HL-60 (cell line): ENCODE data around the gene KDR.

Experiments
- DNase-seq, 2 experiments: peaks; one replicate each; pipeline ENCODE4 v3.0.0-alpha.2; 2010 to 2020; ENCODE audit warnings: low read depth in 1 of 2, low spot score in 1 of 2
- H3K27ac ChIP-seq: fragments of 250-450 bp; sonication (Bioruptor Pico); replicated peaks from 2 replicates; pipeline ENCODE4 v1.5.1; 2020; ENCODE audit warnings: mild to moderate bottlenecking, moderate library complexity
- H3K27me3 ChIP-seq: fragments of 250-450 bp; sonication (Bioruptor Pico); 2 replicates; pipeline ENCODE4 v1.5.1; 2021; ENCODE audit warnings: mild to moderate bottlenecking, moderate library complexity; ENCODE audit not compliant: insufficient read depth, poor library complexity, severe bottlenecking
- H3K4me3 ChIP-seq: replicated peaks from 2 replicates; pipeline ENCODE4 v1.5.1; 2011; ENCODE audit warnings: mild to moderate bottlenecking, control low read depth, low read length; ENCODE audit not compliant: insufficient read depth
- CTCF ChIP-seq: IDR thresholded peaks from one replicate; pipeline ENCODE4 v1.5.1; 2011; ENCODE audit warnings: low read length, control low read depth, inconsistent platforms; ENCODE audit not compliant: insufficient read depth
- GABPA ChIP-seq: IDR thresholded peaks from 2 replicates; pipeline ENCODE4 v1.6.1; 2012; ENCODE audit warnings: low read depth
- POLR2AphosphoS5 ChIP-seq: IDR thresholded peaks from 2 replicates; pipeline ENCODE4 v1.6.1; 2012; ENCODE audit warnings: low read depth
- REST ChIP-seq: IDR thresholded peaks from 2 replicates; pipeline ENCODE4 v1.6.1; 2012; ENCODE audit warnings: low read depth; ENCODE audit not compliant: insufficient replicate concordance
- SPI1 ChIP-seq: IDR thresholded peaks from 2 replicates; pipeline ENCODE4 v1.6.1; 2012; ENCODE audit warnings: low read depth, mild to moderate bottlenecking, borderline replicate concordance

Gene KDR

GRCh38 chr4:55092504-55092903 is 32.9 kb downstream of the KDR start:
- no peak for TF ChIP-seq GABPA
- TF ChIP-seq SPI1: no peak
- peak; percentile 57 for TF ChIP-seq REST
- Histone ChIP-seq H3K4me3 (no peak overlapping the region), H3K27me3 (no peaks in the 10 kb centered on the region), H3K27ac (no peak overlapping the region)
- no peak for DNase-seq

- no peak for TF ChIP-seq REST
- no peak for TF ChIP-seq POLR2AphosphoS5
- no peak for TF ChIP-seq CTCF
- TF ChIP-seq GABPA: no peak
- TF ChIP-seq SPI1: no peak
- Histone ChIP-seq H3K27me3 (no peaks in the 10 kb centered on the region), H3K4me3 (no peak overlapping the region), H3K27ac (no peak overlapping the region)
- DNase-seq: no peak
Measured at GRCh38 chr4:55089916-55090315, 35.5 kb downstream of the KDR start.

- Histone ChIP-seq H3K4me3 (no peak overlapping the region), H3K27me3 (no peaks in the 10 kb centered on the region), H3K27ac (no peak overlapping the region)
- no peak for TF ChIP-seq GABPA
- TF ChIP-seq SPI1: no peak
- no peak for TF ChIP-seq POLR2AphosphoS5
- TF ChIP-seq CTCF: no peak
- no peak for TF ChIP-seq REST
- no peak for DNase-seq
Measured at GRCh38 chr4:55087913-55088260, 37.5 kb downstream of the KDR start.
